ENCODE results near the gene CEACAM20.
"Not testable (repeated sequence)": the region's sequence is repeated elsewhere in the genome, so short reads cannot be mapped to it uniquely, and the experiment has no call there.

CEACAM20 gene

DNA sequence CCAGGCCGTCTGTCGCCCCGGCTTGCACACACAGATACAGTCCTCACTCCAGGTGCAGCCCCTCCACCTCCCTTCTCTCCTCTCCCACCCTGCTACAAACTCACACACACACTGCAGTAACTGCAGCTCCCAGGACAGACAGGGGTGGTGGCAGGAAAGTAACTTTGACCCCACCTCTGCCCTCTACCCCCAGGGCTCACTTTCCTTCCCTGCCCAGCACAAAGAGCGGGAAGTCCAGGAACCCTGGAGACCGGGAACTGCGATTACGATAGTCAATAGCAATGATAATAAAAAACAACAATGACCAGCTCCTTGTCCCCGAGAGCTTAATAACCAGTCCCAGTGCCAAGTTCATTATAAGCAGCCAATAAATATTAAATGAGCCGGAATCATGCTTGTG, at the start of gene CEACAM20:
TSS of gene CEACAM20 (minus strand) at position 140 of the 400 bp plus-strand sequence. CDS start 166 bp downstream, outside the sequence.
- DNase-seq = no peak

GRCh38 chr19:44577566-44577874, 48.0 kb upstream of the CEACAM20 start:
- DNase-seq = no peak

GRCh38 chr19:44576843-44577565, 47.5 kb upstream of the CEACAM20 start:
- no peak for DNase-seq

DNA sequence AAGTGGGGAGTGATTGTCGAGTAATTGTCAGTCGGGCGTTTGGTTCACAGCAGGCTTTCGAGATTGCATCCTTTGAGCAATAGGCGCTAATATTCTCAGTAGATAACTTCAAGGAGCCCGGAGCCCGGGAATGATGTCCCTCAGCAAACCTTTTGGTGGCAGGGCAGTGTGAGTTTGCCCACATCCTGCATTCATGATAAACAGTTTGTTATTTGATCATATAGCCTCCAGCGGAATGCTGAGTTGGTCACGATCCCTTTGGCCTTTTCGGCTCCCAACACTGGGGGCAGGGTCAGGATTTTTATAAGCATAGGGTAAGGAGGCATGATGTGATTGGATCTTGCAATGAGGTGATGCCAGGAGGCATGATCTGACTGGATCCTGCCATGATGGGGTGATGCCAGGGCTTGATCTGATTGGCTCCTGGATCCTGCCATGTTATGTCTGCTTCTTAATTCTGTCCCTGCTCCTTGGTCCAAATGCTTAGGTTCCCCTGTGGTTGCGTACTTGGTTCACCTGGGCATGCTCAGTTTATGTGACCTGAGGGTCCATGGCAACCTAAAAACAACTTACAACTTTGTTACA, 45.7 kb upstream of the CEACAM20 start:
- DNase-seq = no peak

DNA sequence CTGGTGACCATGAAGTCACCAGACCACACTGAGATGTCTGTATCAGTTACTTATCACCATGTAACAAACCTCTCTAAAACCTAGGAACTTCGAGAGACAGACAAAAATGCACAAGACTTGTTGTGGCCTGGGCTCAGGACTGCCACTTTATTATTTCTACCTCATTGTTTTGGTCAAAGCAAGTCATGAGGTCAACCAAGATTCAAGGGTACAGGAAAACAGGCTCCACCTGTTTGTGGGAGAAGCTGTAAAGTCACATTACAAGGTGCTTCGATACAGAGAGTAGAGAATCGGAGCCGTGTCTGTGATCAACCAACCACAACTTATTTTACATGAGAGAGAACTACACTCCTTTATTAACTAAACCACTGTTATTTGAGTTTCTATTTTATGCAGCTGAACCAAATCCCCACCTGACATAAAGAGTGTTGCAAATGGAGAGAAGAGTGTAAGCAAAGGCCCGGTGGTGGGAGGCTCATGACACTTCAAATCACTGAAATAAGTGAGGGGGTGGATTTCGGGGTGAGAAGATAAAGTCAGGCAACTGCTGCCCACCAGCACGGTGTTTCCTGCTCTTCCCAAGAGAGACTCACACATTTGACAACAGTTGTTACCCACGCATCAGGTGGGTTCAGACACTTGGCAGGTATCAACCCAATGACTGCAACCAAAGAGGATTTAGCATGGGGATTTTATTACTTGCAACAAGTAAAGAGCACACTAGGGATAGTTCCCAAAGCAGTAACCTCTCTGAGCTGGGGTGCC, 44.9 kb upstream of the CEACAM20 start:
- no peak for DNase-seq

GRCh38 chr19:44573627-44574026, 44.2 kb upstream of the CEACAM20 start:
- DNase-seq = no peak

DNA sequence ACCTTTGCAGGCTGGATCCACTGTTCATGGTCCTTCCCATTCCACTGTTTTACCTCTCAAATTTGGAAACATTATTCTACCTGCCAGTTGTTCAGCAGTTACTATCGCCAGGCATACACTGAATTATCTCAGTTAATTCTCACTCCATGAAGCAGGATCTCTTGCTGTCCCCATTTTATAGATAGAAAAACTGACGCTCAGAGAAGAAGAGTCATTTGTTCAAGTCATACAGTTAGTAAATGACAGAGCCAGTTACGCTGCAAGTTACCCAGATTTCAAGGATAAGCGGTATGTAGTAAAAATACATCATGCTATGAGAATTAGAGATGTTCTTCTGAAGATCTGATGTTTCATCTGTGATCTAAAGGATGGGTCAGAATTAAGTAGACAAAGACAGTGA, 43.7 kb upstream of the CEACAM20 start:
- DNase-seq = no peak

DNA sequence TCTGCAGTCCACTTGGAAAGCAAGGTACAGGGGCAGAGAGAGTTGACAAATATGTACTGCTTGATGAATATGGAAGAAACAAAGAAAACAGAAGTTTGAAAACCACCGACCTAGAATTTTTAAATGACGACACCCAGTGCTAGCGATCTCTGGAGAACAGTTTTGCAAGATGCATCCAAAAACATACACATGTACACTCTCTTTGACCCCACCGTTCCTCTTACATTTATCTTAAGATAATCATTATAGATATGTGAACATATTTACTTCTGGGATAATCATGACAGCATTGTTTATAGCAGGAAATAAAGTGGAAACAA, 43.1 kb upstream of the CEACAM20 start:
- DNase-seq = no peak

- no peak for DNase-seq
These were observed 42.5 kb upstream of the CEACAM20 start for GRCh38 chr19:44571830-44572580.

- peak; percentile 75 for DNase-seq
These were observed 41.7 kb upstream of the CEACAM20 start for GRCh38 chr19:44570984-44571684.

- no peak for DNase-seq
These were observed 41.1 kb upstream of the CEACAM20 start for GRCh38 chr19:44570603-44570983.

GRCh38 chr19:44567745-44568144, 38.3 kb upstream of the CEACAM20 start:
- DNase-seq = no peak

DNA sequence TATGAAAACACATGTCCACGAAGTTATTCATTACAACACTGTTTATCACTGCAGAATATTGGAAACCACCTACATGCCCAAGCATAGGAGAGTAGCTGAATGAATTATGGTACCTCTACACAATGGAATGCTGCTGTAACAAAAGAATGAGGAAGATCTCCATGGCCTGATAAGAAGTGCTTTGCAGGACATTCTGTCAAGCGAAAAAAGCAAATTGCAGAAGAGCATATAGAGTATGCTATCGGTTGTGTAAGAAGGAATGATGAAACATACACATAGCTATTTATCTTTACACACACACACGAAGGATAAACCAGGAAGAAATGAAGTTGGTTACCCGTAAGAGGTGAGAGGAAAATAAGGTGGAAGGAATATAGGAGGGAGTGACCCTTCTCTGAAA, 37.5 kb upstream of the CEACAM20 start:
- DNase-seq = no peak

DNA sequence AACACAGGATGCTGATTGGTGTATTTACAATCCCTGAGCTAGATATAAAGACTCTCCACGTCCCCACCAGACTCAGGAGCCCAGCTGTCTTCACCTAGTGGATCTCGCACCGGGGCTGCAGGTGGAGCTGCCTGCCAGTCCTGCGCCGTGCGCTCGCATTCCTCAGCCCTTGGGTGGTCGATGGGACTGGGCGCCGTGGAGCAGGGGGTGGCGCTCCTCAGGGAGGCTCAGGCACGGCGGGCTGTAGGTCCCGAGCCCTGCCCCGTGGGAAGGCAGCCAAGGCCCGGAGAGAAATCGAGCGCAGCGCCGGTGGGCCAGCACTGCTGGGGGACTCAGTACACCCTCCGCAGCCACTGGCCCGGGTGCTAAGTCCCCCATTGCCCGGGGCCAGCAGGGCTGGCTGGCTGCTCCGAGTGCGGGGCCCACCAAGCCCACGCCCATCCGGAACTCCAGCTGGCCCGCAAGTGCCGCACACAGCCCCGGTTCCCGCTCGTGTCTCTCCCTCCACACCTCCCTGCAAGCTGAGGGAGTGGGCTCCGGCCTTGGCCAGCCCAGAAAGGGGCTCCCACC, 33.7 kb upstream of the CEACAM20 start:
- DNase-seq = not testable (repeated sequence)

GRCh38 chr19:44557933-44558332, 28.5 kb upstream of the CEACAM20 start:
- DNase-seq = no peak

DNA sequence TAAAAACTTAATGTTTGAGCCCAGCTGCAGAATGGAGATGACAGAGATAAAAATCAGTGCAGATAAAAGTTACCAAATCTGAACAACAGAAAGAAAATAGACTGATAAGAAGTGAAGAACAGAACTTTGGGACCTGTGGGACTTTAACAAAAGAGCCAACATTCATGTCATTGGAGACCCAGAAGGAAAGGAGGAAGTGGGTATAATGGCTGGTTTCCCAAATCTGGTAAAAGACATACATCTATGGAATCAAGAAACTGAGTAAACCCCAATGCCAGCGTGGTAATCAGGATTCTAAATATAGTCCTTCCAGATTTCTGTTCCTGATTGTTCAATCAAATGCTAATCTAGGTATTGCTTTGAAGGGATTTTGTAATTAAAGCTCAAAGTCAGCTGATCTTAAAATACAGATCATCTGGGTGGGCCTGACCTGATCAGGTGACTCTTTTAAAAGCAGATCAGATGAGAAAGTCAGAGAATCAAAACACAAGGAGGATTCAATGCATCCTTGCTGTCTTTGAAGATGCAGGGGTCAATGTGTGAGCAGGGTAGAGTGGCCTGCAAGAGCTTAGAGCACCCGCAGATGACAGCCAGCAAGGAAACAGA, 25.3 kb upstream of the CEACAM20 start:
- DNase-seq = no peak

DNA sequence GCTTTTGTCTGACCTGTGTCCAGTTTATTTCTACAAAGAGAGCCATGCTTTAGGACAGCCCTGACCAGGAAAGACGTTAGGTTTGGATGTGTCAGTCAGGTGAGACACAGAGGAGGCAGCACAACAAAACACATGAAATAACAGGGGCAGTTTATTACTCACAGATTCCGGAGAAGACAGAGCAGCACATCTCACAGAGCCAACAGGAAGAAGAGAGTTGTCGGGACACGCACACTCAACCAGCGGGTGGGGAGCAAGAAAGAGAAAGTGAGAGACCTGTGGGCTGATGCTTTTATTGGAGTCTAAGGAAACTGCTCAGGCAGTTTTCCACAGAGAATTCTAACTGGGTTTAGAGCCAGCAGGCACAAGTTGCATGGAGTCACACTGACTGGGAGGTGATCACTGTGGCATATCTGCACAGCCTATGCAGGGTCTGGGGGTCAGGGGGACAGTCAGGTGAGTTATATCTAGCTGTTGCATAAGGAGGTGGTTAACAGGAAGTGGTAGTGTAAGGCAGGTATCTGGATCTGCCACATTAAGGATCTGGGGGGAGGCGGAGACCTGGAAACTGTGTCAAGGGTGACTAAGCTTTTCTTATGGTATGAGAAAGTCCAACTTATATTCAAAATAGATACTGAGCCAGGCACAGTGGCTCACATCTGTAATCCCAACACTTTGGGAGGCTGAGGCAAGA, 24.1 kb upstream of the CEACAM20 start:
- DNase-seq = no peak

GRCh38 chr19:44552324-44552723, 22.8 kb upstream of the CEACAM20 start:
- DNase-seq = no peak

DNA sequence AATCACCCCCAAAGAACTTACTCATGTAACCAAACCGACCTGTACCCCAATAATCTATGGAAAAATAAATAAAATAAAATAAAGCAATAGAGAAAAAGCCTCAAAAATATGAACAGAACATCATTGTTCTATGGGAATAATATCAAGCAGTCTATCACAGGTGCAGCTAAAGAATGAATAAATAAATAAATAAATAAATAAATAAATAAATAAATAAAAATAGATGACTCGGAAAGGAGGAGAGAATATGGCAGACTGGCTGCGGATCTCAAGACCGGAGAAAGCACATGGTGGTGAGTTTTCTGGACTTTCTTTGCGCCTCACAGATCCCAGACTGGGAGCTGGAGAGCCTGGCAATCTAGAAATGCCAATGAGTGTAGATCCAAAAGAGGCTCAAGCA, 22.4 kb upstream of the CEACAM20 start:
- DNase-seq = no peak

GRCh38 chr19:44550976-44551375, 21.5 kb upstream of the CEACAM20 start:
- DNase-seq = not testable (repeated sequence)

- no peak for DNase-seq
These were observed 20.0 kb upstream of the CEACAM20 start for GRCh38 chr19:44549507-44549906.

- DNase-seq = peak; percentile 66
These were observed 19.3 kb upstream of the CEACAM20 start for GRCh38 chr19:44548736-44549135.
